ENCODE results near the gene PFKM.

GRCh38 chr12:48163150-48163747, 44.1 kb downstream of the PFKM start:
- no peak for TF ChIP-seq CTCF (IDR thresholded peaks at IDR 0.05)
- no peak for TF ChIP-seq POLR2A (IDR thresholded peaks at IDR 0.05)
